GM12865 (cell line): ENCODE data around the gene ASB8.
A peak's percentile ranks its signal among the peaks of the same experiment; 100 is the strongest.
"Not testable (repeated sequence)": the region's sequence is repeated elsewhere in the genome, so short reads cannot be mapped to it uniquely, and the experiment has no call there.

ENCODE experiments used
- DNase-seq: peaks from one replicate; pipeline ENCODE4 v3.0.0; 2010; ENCODE audit warnings: low read depth
- H3K4me3 ChIP-seq: 2 replicates; pipeline ENCODE4 v1.5.1; 2011; ENCODE audit warnings: mild to moderate bottlenecking, low read depth, low read length, control low read depth
- TF ChIP-seq, protein P1 (sequence below): IDR thresholded peaks from 2 replicates; pipeline ENCODE4 v1.5.1; 2011; ENCODE audit warnings: low read length, control low read depth, low read depth, inconsistent platforms; ENCODE audit not compliant: insufficient read depth; ENCODE audit errors: missing control alignments

ASB8 gene

DNA sequence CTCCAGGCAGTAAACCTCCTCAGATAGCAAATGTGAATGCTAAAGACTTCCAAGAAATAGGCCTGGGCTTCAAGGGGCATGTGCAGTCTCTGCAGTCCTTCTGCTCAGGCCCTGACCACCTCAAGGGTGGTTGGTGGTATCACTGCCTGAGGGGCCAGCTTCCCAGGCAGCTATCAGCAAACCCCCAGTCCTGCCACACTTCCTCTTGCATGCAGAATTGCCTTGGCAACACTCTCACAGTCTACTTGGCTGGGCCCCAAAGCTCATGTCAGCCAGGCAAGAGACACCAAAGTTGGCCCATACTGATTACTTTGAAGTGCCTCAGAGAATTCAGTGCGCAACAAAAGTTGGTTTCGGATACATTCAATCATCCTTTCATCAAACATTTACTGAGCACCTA, 3.5 kb upstream of the ASB8 start:
- H3K4me3 ChIP-seq: no peak overlapping the region
- TF ChIP-seq, protein P1, sequence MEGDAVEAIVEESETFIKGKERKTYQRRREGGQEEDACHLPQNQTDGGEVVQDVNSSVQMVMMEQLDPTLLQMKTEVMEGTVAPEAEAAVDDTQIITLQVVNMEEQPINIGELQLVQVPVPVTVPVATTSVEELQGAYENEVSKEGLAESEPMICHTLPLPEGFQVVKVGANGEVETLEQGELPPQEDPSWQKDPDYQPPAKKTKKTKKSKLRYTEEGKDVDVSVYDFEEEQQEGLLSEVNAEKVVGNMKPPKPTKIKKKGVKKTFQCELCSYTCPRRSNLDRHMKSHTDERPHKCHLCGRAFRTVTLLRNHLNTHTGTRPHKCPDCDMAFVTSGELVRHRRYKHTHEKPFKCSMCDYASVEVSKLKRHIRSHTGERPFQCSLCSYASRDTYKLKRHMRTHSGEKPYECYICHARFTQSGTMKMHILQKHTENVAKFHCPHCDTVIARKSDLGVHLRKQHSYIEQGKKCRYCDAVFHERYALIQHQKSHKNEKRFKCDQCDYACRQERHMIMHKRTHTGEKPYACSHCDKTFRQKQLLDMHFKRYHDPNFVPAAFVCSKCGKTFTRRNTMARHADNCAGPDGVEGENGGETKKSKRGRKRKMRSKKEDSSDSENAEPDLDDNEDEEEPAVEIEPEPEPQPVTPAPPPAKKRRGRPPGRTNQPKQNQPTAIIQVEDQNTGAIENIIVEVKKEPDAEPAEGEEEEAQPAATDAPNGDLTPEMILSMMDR: no peak
- DNase-seq: peak; percentile 45

DNA sequence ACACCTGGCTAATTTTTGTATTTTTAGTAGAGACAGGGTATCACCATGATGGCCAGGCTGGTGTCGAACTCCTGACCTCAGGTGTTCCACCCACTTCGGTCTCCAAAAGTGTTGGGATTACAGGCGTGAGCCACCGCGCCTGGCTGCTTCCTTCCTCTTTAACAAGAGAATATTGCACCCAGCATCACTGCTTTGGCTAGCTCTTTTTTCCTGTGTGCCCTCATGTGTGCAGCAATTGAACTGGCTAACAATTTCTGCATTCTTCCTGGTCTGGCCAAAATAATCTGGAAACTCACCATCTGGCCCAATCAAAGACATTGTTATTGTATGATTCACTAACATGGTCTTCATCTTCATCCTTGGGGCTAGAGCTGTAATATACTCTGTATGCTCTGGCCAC, 2.7 kb upstream of the ASB8 start:
- no peak overlapping the region for H3K4me3 ChIP-seq
- TF ChIP-seq, protein P1: no peak
- no peak for DNase-seq

DNA sequence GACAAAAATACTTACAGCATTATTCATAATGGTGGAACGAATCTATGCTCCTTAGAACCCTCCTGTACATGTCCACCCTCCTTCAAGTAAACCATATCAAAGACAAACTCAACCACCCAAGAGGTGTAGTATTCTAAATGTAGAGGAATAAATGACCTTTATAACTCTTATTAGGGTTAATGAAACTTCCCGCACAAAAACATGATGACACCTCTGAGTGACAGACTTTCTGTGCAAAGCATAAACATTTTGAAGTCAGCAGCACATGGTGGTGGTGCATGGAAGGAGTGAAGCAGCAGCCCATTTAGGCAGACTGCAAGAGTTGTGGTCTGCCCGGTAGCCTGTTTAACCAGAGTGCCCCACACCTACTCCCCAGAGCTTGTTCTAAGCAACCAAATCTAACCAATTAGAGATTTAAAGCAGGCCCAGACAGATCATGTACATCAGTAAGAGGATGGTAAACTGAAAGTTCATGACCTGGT, 615 bp upstream of the ASB8 start:
- peak overlapping the region; percentile 58 for H3K4me3 ChIP-seq
- DNase-seq: peak; percentile 13
- TF ChIP-seq, protein P1: no peak

DNA sequence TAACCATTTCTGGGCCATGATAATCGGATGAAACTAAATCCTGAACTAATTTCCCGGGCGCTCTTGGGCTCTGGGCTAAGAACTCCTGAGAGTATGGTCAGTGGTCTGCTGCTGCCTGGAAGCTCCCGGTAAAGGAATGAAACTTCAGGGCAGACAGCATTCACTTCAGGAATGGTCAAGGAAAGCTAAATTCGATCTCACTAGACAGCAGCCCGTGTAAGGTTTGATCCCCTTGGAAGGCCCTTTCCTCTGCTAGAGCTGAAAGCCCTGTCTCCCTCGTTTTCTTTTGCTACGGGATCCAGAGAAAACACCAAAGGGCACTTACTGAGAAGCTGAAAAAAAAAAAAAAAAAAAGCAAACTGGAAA, 680 bp downstream of the ASB8 start:
- peak overlapping the region; percentile 66 for H3K4me3 ChIP-seq
- no peak for DNase-seq
- TF ChIP-seq, protein P1: no peak

DNA sequence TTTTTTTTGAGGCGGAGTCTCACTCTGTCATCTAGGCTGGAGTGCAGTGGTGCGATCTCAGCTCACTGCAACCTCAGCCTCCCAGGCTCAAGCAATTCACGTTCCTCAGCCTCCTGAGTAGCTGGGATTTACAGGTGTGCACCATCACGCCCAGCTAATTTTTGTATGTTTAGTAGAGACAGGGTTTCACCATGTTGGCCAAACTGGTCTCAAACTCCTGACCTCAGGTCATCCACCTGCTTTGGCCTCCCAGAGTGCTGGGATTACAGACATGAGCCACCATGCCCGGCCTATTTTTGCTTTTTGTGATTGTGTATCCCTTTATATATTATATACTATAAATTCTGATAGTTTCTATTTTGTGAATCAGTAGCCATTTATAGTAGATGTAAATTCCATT, 1.5 kb downstream of the ASB8 start:
- DNase-seq, H3K4me3 ChIP-seq: not testable (repeated sequence)

DNA sequence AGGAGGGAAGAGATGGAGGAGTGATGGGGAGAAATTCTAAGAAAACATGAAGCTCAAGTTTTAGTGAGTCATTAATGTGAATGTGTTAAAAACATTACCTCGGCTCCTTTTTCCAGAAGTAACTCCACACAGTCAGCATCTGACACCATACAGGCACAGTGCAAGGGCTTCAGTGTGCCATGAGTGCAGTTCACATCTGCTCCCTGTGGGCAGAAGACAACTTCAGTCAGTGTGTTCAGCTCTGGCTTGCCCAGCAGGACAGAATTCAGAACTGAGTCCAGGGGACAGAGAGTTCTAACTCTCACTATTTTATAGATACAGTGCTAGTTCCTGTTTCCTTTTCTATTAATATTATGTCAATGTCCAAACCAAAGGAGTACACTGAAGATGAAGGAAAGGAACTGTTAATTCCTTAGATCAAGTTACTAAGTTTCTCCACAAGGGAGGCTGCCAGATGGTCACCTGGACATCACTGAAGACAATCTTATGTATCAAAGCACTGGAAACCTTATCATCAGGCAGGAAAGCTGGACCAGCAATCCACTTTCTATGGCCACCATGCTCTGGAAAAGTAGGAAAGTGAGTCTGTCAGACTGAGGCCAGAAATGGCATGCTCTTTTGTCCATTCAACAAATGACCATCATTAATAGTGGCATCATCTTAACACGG, 6.1 kb downstream of the ASB8 start:
- DNase-seq: peak; percentile 16
- TF ChIP-seq, protein P1: no peak
- H3K4me3 ChIP-seq: no peak overlapping the region

DNA sequence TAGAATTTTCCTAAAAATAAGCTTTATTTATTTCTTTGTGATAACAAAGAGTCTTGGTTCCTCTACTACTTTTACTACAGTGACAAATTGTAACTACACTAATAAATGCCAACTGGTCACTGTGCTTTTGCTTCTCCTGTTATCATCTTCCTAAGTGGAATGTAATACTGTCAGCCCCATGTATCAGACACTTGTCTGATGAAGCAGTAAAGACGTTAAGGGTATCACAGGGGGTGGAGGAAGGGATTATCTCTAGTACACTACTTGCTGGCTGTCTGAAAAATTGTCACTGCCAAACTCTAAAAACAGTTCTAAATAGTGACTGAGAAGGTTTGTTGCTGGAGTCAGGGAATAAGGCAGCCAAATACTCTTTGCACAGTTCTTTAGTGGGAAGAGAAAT, 11.3 kb downstream of the ASB8 start:
- DNase-seq: no peak
- TF ChIP-seq, protein P1: no peak

DNA sequence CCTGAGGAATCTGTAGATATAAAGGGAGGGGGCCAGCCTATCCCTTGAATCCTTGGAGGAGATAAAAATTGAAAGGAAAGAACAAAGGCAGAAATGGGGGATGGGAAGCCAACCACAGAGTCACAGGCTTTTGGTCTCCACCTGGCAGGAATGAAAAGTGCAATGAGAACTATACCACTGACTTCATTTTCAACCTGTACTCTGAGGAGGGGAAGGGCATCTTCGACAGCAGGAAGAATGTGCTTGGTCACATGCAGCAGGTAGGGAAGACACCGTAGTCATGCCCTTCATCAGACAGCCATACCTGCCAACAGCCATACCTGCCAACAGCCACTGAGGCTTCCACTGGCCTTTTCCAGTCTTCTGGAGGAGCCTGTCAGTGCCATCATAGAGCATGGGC, 13.4 kb downstream of the ASB8 start:
- DNase-seq: no peak
- TF ChIP-seq, protein P1: no peak
- H3K4me3 ChIP-seq: no peak overlapping the region

More for the DNA sequence above, 11.3 kb downstream of the ASB8 start:
- H3K4me3 ChIP-seq: no peak overlapping the region
